Endothelial cell (in vitro differentiated cells): ENCODE data around the gene PTGER1. TPM values are rescaled to one million over a fixed set of nuclear protein-coding genes. Genes with fewer than 3 reads are reported as not detected.

Source experiments
- DNase-seq: peaks from one replicate; pipeline ENCODE4 v3.0.0; 2021; ENCODE audit warnings: low spot score
- H3K27ac Mint-ChIP-seq: one replicate; pipeline ENCODE4 v1.8.0; 2021; ENCODE audit warnings: mixed read lengths, inconsistent platforms; ENCODE audit not compliant: unreplicated experiment
- H3K27me3 Mint-ChIP-seq: one replicate; pipeline ENCODE4 v1.8.0; 2021; ENCODE audit warnings: mild to moderate bottlenecking, moderate library complexity, mixed read lengths, inconsistent platforms; ENCODE audit not compliant: unreplicated experiment
- H3K36me3 Mint-ChIP-seq: one replicate; pipeline ENCODE4 v1.8.0; 2021; ENCODE audit warnings: mild to moderate bottlenecking, low read depth, mixed read lengths, inconsistent platforms; ENCODE audit not compliant: unreplicated experiment
- H3K4me1 Mint-ChIP-seq: one replicate; pipeline ENCODE4 v1.8.0; 2021; ENCODE audit warnings: mild to moderate bottlenecking, mixed read lengths, inconsistent platforms; ENCODE audit not compliant: unreplicated experiment
- H3K4me3 Mint-ChIP-seq: one replicate; pipeline ENCODE4 v1.8.0; 2021; ENCODE audit warnings: mild to moderate bottlenecking, mixed read lengths, inconsistent platforms; ENCODE audit not compliant: unreplicated experiment
- H3K9me3 Mint-ChIP-seq: one replicate; pipeline ENCODE4 v1.8.0; 2021; ENCODE audit warnings: mixed read lengths, inconsistent platforms; ENCODE audit not compliant: unreplicated experiment
- total RNA-seq: library from RNA; stranded (reverse); fragmentation: NEBNext Ultra II Directional; extraction: Animal tissue kit (Norgen Biotek cat#: 25700); gene quantifications from one replicate; pipeline ENCODE4 v1.2.1, GENCODE V29; 2021; ENCODE audit not compliant: unreplicated experiment
- TF ChIP-seq, protein P1 (sequence below): fragments of 200-600 bp; sonication (generic); IDR thresholded peaks from one replicate; pipeline ENCODE4 v1.5.0; 2021; ENCODE audit warnings: antibody characterized with exemption; ENCODE audit not compliant: unreplicated experiment

The PTGER1 gene
- total RNA-seq, 1 donor from 2014 or later: 0.31 TPM

DNA sequence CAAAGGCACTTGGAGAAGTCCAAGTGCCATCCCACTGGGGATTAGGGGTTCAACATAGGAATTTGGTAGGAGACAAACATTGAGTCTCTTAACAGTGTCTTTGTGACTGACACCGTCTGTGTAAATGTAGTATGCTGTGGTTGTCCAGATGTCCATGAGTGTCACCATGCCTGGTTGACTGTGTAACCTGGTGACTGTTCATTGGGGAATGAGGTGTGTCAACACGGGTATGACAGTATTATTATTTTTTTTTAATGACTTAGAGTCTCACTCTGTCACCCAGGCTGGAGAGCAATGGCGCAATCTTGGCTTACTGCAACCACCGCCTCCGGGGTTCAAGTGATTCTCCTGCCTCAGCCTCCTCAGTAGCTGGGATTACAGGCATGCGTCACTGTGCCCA, 25.8 kb downstream of the PTGER1 start:
- Mint-ChIP-seq H3K9me3 (no peaks in the 10 kb centered on the region), H3K36me3 (peaks cover 47% of the 10 kb centered on the region), H3K27me3 (peaks cover 6% of the 10 kb centered on the region), H3K27ac (no peak overlapping the region), H3K4me1 (no peaks in the 10 kb centered on the region), H3K4me3 (peak overlapping the region; percentile 84)
- DNase-seq: no peak
- TF ChIP-seq, protein P1, sequence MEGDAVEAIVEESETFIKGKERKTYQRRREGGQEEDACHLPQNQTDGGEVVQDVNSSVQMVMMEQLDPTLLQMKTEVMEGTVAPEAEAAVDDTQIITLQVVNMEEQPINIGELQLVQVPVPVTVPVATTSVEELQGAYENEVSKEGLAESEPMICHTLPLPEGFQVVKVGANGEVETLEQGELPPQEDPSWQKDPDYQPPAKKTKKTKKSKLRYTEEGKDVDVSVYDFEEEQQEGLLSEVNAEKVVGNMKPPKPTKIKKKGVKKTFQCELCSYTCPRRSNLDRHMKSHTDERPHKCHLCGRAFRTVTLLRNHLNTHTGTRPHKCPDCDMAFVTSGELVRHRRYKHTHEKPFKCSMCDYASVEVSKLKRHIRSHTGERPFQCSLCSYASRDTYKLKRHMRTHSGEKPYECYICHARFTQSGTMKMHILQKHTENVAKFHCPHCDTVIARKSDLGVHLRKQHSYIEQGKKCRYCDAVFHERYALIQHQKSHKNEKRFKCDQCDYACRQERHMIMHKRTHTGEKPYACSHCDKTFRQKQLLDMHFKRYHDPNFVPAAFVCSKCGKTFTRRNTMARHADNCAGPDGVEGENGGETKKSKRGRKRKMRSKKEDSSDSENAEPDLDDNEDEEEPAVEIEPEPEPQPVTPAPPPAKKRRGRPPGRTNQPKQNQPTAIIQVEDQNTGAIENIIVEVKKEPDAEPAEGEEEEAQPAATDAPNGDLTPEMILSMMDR: no peak

DNA sequence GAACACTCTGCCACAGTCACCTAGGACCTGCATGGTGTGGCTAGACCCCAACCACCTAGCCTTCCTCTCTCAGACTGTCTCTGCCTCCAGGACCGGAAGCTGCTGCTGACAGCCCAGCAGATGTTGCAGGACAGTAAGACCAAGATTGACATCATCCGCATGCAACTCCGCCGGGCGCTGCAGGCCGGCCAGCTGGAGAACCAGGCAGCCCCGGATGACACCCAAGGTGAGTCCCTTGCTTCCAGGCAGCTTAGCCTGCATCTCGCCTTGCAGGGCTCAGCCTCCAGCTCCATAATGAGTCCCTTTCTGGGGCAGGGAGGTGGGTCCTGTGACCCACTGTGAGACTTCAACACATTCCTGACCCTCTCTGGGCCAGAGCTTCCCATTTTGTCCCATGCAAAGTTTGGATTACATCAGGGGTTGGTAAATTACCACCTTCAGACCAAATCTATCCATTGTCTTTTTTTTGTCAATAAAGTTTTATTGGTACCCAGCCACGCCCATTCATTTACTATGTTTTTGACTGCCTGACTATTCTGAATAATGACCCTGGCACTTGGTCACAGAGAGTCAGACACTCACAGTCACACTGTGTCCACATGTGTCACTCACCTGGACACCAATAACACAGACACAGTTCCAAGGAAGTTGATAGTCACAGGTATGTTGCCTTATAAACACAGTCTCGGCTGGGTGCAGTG, 28.7 kb downstream of the PTGER1 start:
- no peak for DNase-seq
- peaks cover 10% of the 10 kb centered on the region for H3K27me3 Mint-ChIP-seq
- peak overlapping the region; percentile 7 for H3K4me3 Mint-ChIP-seq
- no peak overlapping the region for H3K27ac Mint-ChIP-seq
- H3K36me3 Mint-ChIP-seq: peaks cover 59% of the 10 kb centered on the region
- no peaks in the 10 kb centered on the region for H3K9me3 Mint-ChIP-seq
- TF ChIP-seq, protein P1: no peak
- no peaks in the 10 kb centered on the region for H3K4me1 Mint-ChIP-seq

DNA sequence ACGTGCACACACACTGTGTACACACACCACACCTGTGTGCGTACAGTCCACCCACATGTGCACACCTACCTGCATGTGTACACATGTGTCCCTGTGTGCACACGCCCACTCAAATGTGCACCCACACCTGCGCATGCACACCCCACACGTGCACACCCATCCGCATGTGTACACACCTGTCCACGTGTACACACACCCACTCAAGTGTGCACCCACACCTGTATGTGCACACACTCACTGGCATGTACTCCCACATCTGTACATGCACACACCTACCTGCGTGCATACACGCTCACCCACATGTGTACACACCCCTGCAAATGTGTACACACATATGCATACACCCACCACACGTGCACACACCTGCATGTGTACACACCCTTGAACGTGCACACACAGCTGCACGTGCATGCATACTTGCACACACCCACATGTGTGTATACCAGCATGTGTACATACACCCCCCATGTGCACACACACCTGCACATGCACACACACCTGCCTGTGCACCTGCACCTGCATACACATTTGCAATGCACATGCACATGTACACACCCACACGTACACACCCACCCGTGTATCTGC, 31.4 kb downstream of the PTGER1 start:
- Mint-ChIP-seq H3K4me3 (no peak overlapping the region), H3K36me3 (peaks cover 40% of the 10 kb centered on the region)

DNA sequence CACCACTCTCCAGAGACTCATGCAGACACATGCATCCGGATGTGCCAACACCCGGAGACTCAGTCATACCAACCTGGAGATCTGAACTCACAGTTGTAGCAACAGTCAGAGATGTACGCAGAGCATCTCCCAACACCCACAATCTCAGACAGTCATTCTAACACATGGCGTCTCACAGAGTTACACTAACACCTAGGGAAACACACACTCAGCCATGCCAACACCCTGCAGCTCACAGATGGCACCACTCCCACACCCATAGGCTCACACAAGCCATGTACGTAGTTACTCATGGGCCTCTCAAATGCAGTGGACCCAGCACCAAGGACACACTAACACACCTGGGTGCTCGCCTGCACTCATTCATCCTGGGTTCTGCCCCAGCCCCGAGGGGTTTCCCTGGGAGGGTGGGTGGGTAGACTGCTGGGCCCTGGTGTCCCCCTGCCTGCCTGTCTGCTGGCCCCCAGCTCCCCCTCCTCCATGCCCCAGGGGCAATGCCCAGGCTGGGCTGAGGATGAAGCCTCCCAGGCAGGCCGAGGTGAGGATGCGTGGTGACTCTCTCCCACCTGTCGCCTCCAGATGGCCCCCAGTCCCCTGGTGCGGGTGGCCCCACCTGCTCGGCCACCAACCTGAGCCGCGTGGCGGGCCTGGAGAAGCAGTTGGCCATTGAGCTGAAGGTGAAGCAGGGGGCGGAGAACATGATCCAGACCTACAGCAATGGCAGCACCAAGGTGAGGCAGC, 32.1 kb downstream of the PTGER1 start:
- Mint-ChIP-seq H3K4me1 (peaks cover 20% of the 10 kb centered on the region), H3K36me3 (peaks cover 35% of the 10 kb centered on the region), H3K27ac (no peak overlapping the region), H3K27me3 (peaks cover 12% of the 10 kb centered on the region), H3K4me3 (peak overlapping the region; percentile 79), H3K9me3 (no peaks in the 10 kb centered on the region)
- DNase-seq: no peak
- TF ChIP-seq, protein P1: no peak

More for the DNA sequence above, 31.4 kb downstream of the PTGER1 start:
- H3K4me1 Mint-ChIP-seq: peaks cover 18% of the 10 kb centered on the region
- H3K9me3 Mint-ChIP-seq: no peaks in the 10 kb centered on the region
- DNase-seq: no peak
- peaks cover 12% of the 10 kb centered on the region for H3K27me3 Mint-ChIP-seq
- H3K27ac Mint-ChIP-seq: no peak overlapping the region
- TF ChIP-seq, protein P1: no peak
